ENCODE measurements around the gene TMEM232.
"Not testable (repeated sequence)": the region's sequence is repeated elsewhere in the genome, so short reads cannot be mapped to it uniquely, and the experiment has no call there.

TMEM232 gene

GRCh38 chr5:110547495-110547894, 179.0 kb downstream of the TMEM232 start:
- no peak overlapping the region for H3K9ac ChIP-seq (ENCODE audit: low read length)
- H3K36me3 ChIP-seq (ENCODE audit: control insufficient read depth, low read depth, low read length), result no peaks in the 10 kb centered on the region
- no peaks in the 10 kb centered on the region for H3K9me3 ChIP-seq (ENCODE audit: control insufficient read depth, low read depth, low read length)
- no peak overlapping the region for H3K4me3 ChIP-seq (ENCODE audit: low read length)
- H3K27me3 ChIP-seq (ENCODE audit: control insufficient read depth, insufficient read depth, low read length), result no peaks in the 10 kb centered on the region
- H3K27ac ChIP-seq (ENCODE audit: low read length), result no peak overlapping the region
- no peaks in the 10 kb centered on the region for H3K4me1 ChIP-seq (ENCODE audit: control insufficient read depth, low read depth, low read length)

- no peak overlapping the region for H3K9ac ChIP-seq (ENCODE audit: low read length)
- H3K27ac ChIP-seq (ENCODE audit: low read length), result no peak overlapping the region
- H3K36me3 ChIP-seq (ENCODE audit: control insufficient read depth, low read depth, low read length), result no peaks in the 10 kb centered on the region
- H3K4me3 ChIP-seq (ENCODE audit: low read length), result no peak overlapping the region
- no peaks in the 10 kb centered on the region for H3K4me1 ChIP-seq (ENCODE audit: control insufficient read depth, low read depth, low read length)
- H3K27me3 ChIP-seq (ENCODE audit: control insufficient read depth, insufficient read depth, low read length), result no peaks in the 10 kb centered on the region
- no peaks in the 10 kb centered on the region for H3K9me3 ChIP-seq (ENCODE audit: control insufficient read depth, low read depth, low read length)
Measured at GRCh38 chr5:110545716-110546115, 180.8 kb downstream of the TMEM232 start.

- H3K4me1 ChIP-seq (ENCODE audit: control insufficient read depth, low read depth, low read length), result no peaks in the 10 kb centered on the region
- H3K4me3 ChIP-seq (ENCODE audit: low read length), result no peak overlapping the region
- H3K36me3 ChIP-seq (ENCODE audit: control insufficient read depth, low read depth, low read length), result no peaks in the 10 kb centered on the region
- H3K9ac ChIP-seq (ENCODE audit: low read length), result no peak overlapping the region
- H3K27ac ChIP-seq (ENCODE audit: low read length), result no peak overlapping the region
- no peaks in the 10 kb centered on the region for H3K27me3 ChIP-seq (ENCODE audit: control insufficient read depth, insufficient read depth, low read length)
- no peaks in the 10 kb centered on the region for H3K9me3 ChIP-seq (ENCODE audit: control insufficient read depth, low read depth, low read length)
Measured at GRCh38 chr5:110544603-110545002, 181.9 kb downstream of the TMEM232 start.

- Histone ChIP-seq H3K9ac (ENCODE audit: low read length) (no peak overlapping the region), H3K4me3 (ENCODE audit: low read length) (no peak overlapping the region)
Measured at GRCh38 chr5:110542949-110543348, 183.5 kb downstream of the TMEM232 start.

GRCh38 chr5:110536120-110537115, 190.1 kb downstream of the TMEM232 start:
- Histone ChIP-seq H3K9me3 (ENCODE audit: control insufficient read depth, low read depth, low read length) (no peaks in the 10 kb centered on the region), H3K4me3 (ENCODE audit: low read length) (no peak overlapping the region), H3K27ac (ENCODE audit: low read length) (peak overlapping the region; percentile 82), H3K4me1 (ENCODE audit: control insufficient read depth, low read depth, low read length) (peaks cover 17% of the 10 kb centered on the region), H3K9ac (ENCODE audit: low read length) (peak overlapping the region; percentile 35), H3K27me3 (ENCODE audit: control insufficient read depth, insufficient read depth, low read length) (no peaks in the 10 kb centered on the region), H3K36me3 (ENCODE audit: control insufficient read depth, low read depth, low read length) (no peaks in the 10 kb centered on the region)

More at GRCh38 chr5:110542949-110543348, 183.5 kb downstream of the TMEM232 start:
- Histone ChIP-seq H3K27me3 (ENCODE audit: control insufficient read depth, insufficient read depth, low read length) (no peaks in the 10 kb centered on the region), H3K36me3 (ENCODE audit: control insufficient read depth, low read depth, low read length) (no peaks in the 10 kb centered on the region), H3K9me3 (ENCODE audit: control insufficient read depth, low read depth, low read length) (no peaks in the 10 kb centered on the region), H3K27ac (ENCODE audit: low read length) (no peak overlapping the region), H3K4me1 (ENCODE audit: control insufficient read depth, low read depth, low read length) (no peaks in the 10 kb centered on the region)

GRCh38 chr5:110535146-110535545, 191.3 kb downstream of the TMEM232 start:
- H3K27me3 ChIP-seq (ENCODE audit: control insufficient read depth, insufficient read depth, low read length); H3K4me3 ChIP-seq (ENCODE audit: low read length); H3K9ac ChIP-seq (ENCODE audit: low read length); H3K27ac ChIP-seq (ENCODE audit: low read length); H3K36me3 ChIP-seq (ENCODE audit: control insufficient read depth, low read depth, low read length); H3K9me3 ChIP-seq (ENCODE audit: control insufficient read depth, low read depth, low read length): not testable (repeated sequence)
- H3K4me1 ChIP-seq (ENCODE audit: control insufficient read depth, low read depth, low read length), result peaks cover 17% of the 10 kb centered on the region

GRCh38 chr5:110525762-110526161, 200.7 kb downstream of the TMEM232 start:
- H3K9me3 ChIP-seq (ENCODE audit: control insufficient read depth, low read depth, low read length), result peaks cover 3% of the 10 kb centered on the region
- H3K27me3 ChIP-seq (ENCODE audit: control insufficient read depth, insufficient read depth, low read length), result no peaks in the 10 kb centered on the region
- no peaks in the 10 kb centered on the region for H3K4me1 ChIP-seq (ENCODE audit: control insufficient read depth, low read depth, low read length)
- H3K27ac ChIP-seq (ENCODE audit: low read length), result no peak overlapping the region
- H3K4me3 ChIP-seq (ENCODE audit: low read length), result no peak overlapping the region
- H3K36me3 ChIP-seq (ENCODE audit: control insufficient read depth, low read depth, low read length), result no peaks in the 10 kb centered on the region
- H3K9ac ChIP-seq (ENCODE audit: low read length), result no peak overlapping the region

- no peaks in the 10 kb centered on the region for H3K36me3 ChIP-seq (ENCODE audit: control insufficient read depth, low read depth, low read length)
- H3K9ac ChIP-seq (ENCODE audit: low read length), result no peak overlapping the region
- no peak overlapping the region for H3K4me3 ChIP-seq (ENCODE audit: low read length)
- no peaks in the 10 kb centered on the region for H3K27me3 ChIP-seq (ENCODE audit: control insufficient read depth, insufficient read depth, low read length)
- H3K9me3 ChIP-seq (ENCODE audit: control insufficient read depth, low read depth, low read length), result peaks cover 3% of the 10 kb centered on the region
- H3K27ac ChIP-seq (ENCODE audit: low read length), result peak overlapping the region; percentile 17
- peaks cover 13% of the 10 kb centered on the region for H3K4me1 ChIP-seq (ENCODE audit: control insufficient read depth, low read depth, low read length)
Measured at GRCh38 chr5:110517396-110517795, 209.1 kb downstream of the TMEM232 start.

GRCh38 chr5:110514030-110514429, 212.4 kb downstream of the TMEM232 start:
- H3K9me3 ChIP-seq (ENCODE audit: control insufficient read depth, low read depth, low read length), result no peaks in the 10 kb centered on the region
- no peaks in the 10 kb centered on the region for H3K36me3 ChIP-seq (ENCODE audit: control insufficient read depth, low read depth, low read length)
- peaks cover 13% of the 10 kb centered on the region for H3K4me1 ChIP-seq (ENCODE audit: control insufficient read depth, low read depth, low read length)
- H3K27ac ChIP-seq (ENCODE audit: low read length), result no peak overlapping the region
- no peak overlapping the region for H3K4me3 ChIP-seq (ENCODE audit: low read length)
- no peak overlapping the region for H3K9ac ChIP-seq (ENCODE audit: low read length)
- H3K27me3 ChIP-seq (ENCODE audit: control insufficient read depth, insufficient read depth, low read length), result no peaks in the 10 kb centered on the region

- H3K27ac ChIP-seq (ENCODE audit: low read length), result no peak overlapping the region
- H3K36me3 ChIP-seq (ENCODE audit: control insufficient read depth, low read depth, low read length), result no peaks in the 10 kb centered on the region
- no peak overlapping the region for H3K9ac ChIP-seq (ENCODE audit: low read length)
- no peaks in the 10 kb centered on the region for H3K9me3 ChIP-seq (ENCODE audit: control insufficient read depth, low read depth, low read length)
- H3K4me1 ChIP-seq (ENCODE audit: control insufficient read depth, low read depth, low read length), result peaks cover 5% of the 10 kb centered on the region
- no peaks in the 10 kb centered on the region for H3K27me3 ChIP-seq (ENCODE audit: control insufficient read depth, insufficient read depth, low read length)
- no peak overlapping the region for H3K4me3 ChIP-seq (ENCODE audit: low read length)
Measured at GRCh38 chr5:110512266-110512665, 214.2 kb downstream of the TMEM232 start.

GRCh38 chr5:110510146-110510545, 216.3 kb downstream of the TMEM232 start:
- Histone ChIP-seq H3K9ac (ENCODE audit: low read length) (no peak overlapping the region), H3K4me1 (ENCODE audit: control insufficient read depth, low read depth, low read length) (no peaks in the 10 kb centered on the region), H3K36me3 (ENCODE audit: control insufficient read depth, low read depth, low read length) (no peaks in the 10 kb centered on the region), H3K27me3 (ENCODE audit: control insufficient read depth, insufficient read depth, low read length) (no peaks in the 10 kb centered on the region), H3K9me3 (ENCODE audit: control insufficient read depth, low read depth, low read length) (no peaks in the 10 kb centered on the region), H3K27ac (ENCODE audit: low read length) (no peak overlapping the region), H3K4me3 (ENCODE audit: low read length) (no peak overlapping the region)

- Histone ChIP-seq H3K4me3 (ENCODE audit: low read length) (no peak overlapping the region), H3K9me3 (ENCODE audit: control insufficient read depth, low read depth, low read length) (no peaks in the 10 kb centered on the region), H3K27me3 (ENCODE audit: control insufficient read depth, insufficient read depth, low read length) (no peaks in the 10 kb centered on the region), H3K9ac (ENCODE audit: low read length) (no peak overlapping the region), H3K27ac (ENCODE audit: low read length) (no peak overlapping the region), H3K36me3 (ENCODE audit: control insufficient read depth, low read depth, low read length) (no peaks in the 10 kb centered on the region), H3K4me1 (ENCODE audit: control insufficient read depth, low read depth, low read length) (no peaks in the 10 kb centered on the region)
Measured at GRCh38 chr5:110507972-110508371, 218.5 kb downstream of the TMEM232 start.

All from iPS-18a (cell line).